D721Med (cell line): ENCODE results near the gene ZKSCAN2.

Experiments used
- DNase-seq: peaks from one replicate; pipeline ENCODE4 v3.0.0; 2011; ENCODE audit warnings: low spot score; ENCODE audit not compliant: insufficient read length
- FAIRE-seq: peaks from 2 replicates; lab custom pipeline; 2011; peaks lifted over from hg19 to GRCh38; lab: Jason Lieb, UNC
- CTCF ChIP-seq: IDR thresholded peaks from 2 replicates; pipeline ENCODE4 v1.5.1; 2012; ENCODE audit warnings: mild to moderate bottlenecking, control low read depth; ENCODE audit not compliant: insufficient read depth; ENCODE audit errors: missing control alignments

Gene ZKSCAN2

GRCh38 chr16:25228372-25228771 lies 29.3 kb downstream of the ZKSCAN2 start:
- DNase-seq = no peak
- no peak for FAIRE-seq
- TF ChIP-seq CTCF = no peak

- no peak for TF ChIP-seq CTCF
- no peak for FAIRE-seq
- no peak for DNase-seq
Measured at GRCh38 chr16:25224731-25225319, 32.8 kb downstream of the ZKSCAN2 start.

GRCh38 chr16:25223964-25224363 lies 33.7 kb downstream of the ZKSCAN2 start:
- no peak for FAIRE-seq
- no peak for TF ChIP-seq CTCF
- DNase-seq = no peak

GRCh38 chr16:25222959-25223358 lies 34.7 kb downstream of the ZKSCAN2 start:
- FAIRE-seq (no peak), DNase-seq (no peak)
- no peak for TF ChIP-seq CTCF

- no peak for FAIRE-seq
- no peak for DNase-seq
- TF ChIP-seq CTCF = no peak
Measured at GRCh38 chr16:25219070-25219737, 38.4 kb downstream of the ZKSCAN2 start.

GRCh38 chr16:25217921-25218320 lies 39.7 kb downstream of the ZKSCAN2 start:
- no peak for FAIRE-seq
- DNase-seq = no peak
- TF ChIP-seq CTCF = no peak

- TF ChIP-seq CTCF = no peak
- DNase-seq = no peak
- no peak for FAIRE-seq
Measured at GRCh38 chr16:25217112-25217511, 40.5 kb downstream of the ZKSCAN2 start.
